Stimulated activated CD4-positive, alpha-beta T cell treated with anti-CD3 and anti-CD28 coated beads, Interleukin-15, amount 100 ng/mL, for 1 hour (primary cell): ENCODE measurements around the gene DERL2.
A peak's percentile ranks its signal among the peaks of the same experiment; 100 is the strongest.

Experiments
- DNase-seq, 2 donors: peaks; one replicate each; pipeline ENCODE4 v3.0.0-alpha.2; 2020; ENCODE audit warnings: low read depth in 1 of 2, low spot score in 1 of 2

Gene DERL2

DNA sequence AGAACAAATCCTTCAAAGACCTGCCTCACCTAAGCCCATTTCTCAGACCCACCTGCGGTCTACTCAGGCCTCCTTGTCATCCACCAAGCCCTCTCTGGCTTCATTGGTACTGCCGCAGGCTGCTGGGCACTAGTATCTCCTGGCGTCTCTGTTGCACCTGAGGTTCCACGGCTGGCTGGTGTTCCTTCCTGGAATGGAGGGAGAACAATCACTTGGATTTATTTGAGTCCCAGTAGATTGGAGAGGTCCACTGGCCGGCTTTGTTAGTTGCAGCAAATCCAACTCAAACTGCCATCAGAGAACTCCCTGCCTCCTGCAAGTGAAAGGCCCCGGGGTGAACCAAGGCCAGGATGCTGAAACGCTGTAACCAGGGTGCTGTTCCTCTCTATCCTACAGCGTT, 15.7 kb upstream of the DERL2 start:
- DNase-seq, result no peak

DNA sequence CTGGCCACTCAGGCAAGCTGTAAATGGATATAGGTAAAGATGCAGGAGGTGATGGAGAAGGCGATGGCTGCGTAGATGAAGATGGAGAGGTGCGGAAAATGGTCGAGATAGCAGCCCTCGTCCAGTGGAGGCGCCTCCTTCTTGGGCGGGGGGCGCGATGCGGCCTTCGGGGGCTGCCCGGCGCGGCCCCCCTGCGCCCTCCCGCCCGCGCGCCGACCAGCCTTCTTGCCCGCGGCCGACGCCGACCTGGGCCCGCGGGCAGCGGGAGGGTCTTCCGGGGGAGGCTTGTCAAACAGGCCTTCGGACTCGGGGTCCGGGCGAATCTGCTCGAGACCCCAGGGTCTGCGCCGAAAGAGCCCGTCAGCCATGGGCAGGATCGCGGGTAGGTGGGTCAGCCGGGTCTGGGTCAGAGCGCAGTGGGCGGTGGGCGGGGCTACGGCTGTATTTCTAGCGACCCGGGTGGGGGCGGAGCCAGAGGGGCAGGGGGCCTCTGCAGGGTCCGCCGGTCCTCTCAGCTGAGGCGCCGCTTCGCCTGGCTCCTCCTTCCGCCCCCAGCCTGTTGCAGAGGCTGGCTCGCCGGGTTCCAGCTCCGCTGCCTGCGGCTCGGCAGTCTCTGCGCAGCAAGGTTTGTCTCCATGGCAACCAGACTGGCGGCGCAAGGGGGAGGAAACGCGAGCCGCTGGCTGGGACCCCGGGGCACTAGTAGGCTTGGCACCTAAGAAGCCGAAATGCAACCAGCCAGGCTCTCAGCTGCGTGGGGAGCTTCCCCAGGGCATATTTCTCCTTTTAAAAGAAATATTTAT, 14.8 kb upstream of the DERL2 start:
- peak; percentile 44 to 47 for DNase-seq

DNA sequence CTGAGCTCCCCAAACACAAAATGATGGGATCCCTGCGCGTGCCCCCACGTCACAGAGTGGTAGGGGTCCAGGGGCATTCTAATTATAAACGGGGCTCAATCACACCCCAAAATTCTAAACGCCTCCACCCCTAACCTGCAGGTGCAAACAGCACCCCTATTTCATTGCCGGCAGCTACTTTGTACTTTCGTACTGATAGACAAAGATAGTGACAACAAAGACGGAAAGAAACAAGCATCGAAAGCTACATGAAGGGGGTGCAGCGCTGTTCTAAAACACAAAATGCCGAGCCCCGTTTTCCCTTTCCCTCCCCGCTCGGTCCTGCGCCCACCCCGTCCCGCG, 14.2 kb upstream of the DERL2 start:
- no peak for DNase-seq

DNA sequence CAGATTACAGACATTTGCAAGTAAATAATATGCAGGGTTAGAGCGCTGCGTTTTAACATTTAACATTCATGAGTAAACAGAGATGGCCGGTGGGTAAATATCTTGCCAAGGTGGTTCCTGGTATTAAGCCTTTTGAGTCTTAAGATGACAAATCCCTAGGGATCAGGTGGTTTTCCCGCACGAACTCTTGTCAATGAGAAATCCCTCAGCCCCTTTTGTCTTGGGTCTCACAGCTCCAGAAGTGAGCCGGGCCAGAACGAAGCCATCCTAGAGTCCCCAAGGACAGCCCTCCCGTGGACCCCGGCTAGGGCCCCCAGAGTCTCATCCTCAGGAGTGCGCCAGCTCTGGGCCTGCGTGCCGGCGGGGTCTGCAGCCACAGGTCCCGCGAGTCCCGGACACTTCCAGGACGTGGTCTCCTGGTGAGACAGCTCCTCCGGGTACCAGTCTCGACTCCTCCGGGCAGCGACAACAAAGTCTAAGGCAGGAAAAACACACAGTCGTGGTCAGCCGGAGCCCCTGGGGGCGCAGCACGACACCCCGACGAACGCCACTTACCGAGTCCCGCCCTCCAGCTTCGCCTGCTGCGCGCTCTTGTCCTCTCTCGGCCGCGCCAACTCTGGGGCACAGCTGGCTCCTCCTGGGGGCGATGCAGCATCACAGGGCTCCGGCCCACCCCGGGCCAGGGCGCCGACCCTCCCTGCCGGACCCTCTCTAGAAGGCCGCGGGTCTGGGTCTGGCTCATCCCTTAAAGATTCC, 13.7 kb upstream of the DERL2 start:
- DNase-seq, result no peak

DNA sequence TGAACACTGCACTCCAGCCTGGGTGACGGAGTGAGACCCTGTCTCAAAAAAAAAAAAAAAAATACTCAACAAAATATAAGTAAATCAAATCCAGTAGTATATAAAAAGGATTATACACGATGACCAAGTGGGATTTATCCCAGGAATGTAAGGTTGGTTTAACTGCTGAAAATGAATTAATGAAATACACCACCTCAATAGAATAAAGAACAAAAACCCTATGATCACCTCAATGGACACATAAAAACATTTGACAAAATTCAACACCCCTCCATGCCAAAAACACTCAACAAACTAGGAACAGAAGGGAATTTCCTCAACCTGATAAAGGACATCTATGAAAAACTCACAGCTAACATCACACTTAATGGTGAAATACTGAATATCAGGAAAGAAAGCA, 7.0 kb upstream of the DERL2 start:
- no peak for DNase-seq

DNA sequence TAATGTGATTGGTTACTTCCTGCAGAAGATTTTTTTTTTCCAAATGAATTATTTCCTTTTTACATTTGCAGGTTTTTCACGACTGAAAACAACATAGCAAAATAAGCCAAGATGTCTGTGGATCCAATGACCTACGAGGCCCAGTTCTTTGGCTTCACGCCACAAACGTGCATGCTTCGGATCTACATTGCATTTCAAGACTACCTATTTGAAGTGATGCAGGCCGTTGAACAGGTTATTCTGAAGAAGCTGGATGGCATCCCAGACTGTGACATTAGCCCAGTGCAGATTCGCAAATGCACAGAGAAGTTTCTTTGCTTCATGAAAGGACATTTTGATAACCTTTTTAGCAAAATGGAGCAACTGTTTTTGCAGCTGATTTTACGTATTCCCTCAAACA, 2.8 kb upstream of the DERL2 start:
- DNase-seq, result no peak

DNA sequence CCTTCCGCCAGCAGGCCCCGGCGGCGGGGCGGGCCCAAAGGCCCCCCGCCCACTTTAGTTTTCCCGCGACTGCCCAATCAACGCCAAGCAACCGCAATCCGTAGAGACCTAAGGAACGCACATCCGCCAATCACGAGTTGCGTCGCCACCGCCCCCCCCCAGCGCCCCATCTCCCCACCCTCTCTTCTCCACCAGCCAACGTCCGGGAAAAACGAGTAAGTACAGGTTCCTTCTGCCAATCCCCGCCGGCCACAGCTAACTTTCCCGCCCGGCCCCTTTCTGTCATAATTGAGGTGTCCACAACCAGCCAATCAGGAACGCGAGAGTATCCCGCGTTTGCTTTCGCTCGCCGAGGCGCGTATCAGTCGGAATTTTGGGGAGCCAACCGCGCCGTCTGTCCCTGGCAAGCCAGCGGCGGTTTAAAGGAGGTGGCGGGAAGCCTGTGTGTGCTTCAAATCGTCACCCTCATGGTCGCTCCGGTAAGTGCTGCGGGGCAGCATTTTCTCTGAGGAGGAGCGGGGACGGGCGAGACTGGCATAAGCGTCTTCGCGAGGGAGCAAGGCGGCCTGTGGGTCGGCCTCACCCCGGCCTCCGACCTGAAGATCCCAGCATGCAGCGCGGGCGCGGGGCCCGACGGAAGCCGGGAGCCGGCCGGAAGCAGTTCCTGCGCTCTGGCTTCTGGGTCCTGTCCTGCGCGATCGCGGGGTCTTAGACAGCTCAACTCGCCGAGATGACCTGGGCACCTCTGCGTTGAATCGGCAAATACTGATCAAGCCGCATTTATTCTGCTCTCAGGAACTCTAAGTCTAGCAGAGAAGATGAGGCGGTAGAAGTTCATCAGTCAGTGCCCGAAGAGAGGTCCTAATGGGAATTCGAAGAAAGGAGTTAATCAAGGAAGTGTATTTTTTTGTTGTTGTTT, 487 bp upstream of the DERL2 start, which contains the start of gene MIS12:
Gene MIS12, plus strand, starts transcription at position 361 of the 919 bp plus-strand sequence. CDS start 2,297 bp downstream, outside the sequence.
- DNase-seq, result peak; percentile 89 to 93

DNA sequence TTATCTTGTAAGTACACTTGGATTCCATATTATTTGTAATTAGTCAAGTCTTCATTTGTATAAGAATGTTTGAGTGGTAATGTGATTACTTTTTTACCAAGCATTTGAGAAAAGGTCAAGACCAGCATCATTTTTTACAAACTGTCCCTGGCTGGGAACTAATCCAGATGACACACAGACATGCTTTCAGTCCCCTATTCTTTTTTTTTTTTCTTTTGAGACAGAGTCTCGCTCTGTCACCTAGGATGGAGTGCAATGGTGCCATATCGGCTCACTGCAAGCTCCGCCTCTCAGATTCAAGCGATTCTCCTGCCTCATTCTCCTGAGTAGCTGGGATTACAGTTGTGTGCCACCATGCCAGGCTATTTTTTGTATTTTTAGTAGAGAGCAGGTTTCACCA, 4.5 kb downstream of the DERL2 start:
- DNase-seq, result no peak

DNA sequence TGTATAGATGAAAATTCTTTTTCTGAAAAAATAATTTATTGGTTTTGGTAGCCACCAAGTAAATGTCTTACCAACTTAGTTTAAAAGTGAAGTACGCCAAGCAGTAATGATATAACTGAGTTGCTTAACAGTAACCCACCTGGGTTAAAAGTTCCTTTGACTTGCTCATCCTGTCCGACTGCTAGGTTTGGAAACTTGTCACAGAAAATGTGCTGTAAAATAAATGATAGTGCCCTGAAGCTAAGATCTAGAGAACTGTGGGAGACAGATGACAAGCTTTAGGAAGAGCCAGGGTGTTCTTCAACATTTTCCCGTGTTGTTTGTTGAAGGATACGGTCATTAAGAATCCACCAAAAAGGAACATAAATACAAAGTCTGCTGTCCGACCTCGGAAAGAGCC, 5.0 kb downstream of the DERL2 start:
- DNase-seq, result no peak

DNA sequence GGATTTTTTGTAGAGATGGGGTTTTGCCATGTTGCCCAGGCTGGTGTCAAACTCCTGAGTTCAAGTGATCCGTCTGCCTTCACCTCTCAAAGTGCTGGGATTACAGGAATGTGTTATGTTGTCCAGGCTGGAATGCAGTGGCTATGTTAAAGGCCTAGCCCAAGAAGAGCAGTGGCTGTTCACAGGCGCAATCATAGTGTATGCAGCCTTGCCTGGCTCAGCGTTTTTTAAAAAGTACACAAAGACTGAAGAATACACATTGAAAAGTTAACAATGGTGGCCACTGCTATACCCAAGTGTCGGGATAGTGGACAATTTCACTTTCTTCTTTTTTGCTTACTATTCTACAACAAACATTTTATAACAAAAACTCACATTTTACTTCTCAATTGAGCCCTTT, 7.0 kb downstream of the DERL2 start:
- DNase-seq, result no peak

DNA sequence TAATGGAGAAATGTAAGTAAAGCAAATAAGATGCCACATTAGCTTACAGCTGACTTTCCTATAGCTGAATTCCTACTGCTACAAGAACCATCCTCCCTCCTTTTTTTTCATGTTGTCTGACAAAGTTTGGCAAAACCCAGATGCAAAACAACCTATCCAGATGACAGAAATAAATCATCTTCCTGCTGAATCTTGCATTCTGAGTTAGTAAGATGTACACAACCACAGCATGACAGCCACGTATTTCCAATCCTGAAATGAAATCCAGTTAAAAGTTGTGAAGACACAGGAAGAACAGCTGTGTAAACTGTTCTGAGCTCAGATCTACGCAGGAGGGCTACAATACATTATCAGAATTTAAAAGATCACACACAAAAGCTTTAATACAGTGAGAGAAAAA, 12.1 kb downstream of the DERL2 start:
- no peak for DNase-seq

DNA sequence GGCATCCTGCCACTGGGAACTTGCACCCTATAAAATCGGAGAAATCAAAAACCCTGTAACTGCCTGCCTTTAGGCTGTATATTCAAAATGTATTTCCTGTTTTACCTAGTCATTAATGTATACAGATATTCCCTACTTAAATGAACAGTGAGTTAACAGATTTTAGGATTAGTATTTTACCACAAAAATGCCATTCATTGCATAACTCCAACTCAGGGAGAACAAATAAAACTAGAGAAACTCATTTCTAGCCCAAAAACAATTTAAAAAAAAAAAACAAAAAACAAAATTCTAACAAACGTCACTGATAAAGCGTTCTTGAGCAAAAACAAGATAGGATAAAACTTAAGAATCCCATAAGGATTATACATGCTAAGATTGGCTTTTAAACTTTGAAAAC, 13.5 kb downstream of the DERL2 start:
- DNase-seq, result no peak

DNA sequence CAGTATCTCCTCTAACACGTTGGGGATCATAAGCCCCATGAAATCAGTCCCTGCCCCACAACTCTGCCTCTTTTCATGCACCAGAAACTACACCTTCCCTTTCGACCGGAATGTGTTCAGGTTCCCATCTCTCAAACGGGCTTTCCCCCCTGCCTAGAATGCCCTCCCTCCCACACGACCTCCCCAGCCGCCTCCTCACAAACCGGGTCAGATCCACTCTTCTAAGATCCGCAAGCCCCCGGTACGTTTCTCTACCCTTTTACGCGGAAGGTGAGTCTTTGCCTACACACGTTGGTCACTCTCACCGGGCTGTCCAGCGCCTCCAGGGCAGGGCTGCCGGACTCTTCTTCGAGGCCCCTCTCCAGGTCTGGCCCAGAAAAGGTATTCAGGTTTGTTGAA, 17.9 kb downstream of the DERL2 start:
- DNase-seq, result no peak

DNA sequence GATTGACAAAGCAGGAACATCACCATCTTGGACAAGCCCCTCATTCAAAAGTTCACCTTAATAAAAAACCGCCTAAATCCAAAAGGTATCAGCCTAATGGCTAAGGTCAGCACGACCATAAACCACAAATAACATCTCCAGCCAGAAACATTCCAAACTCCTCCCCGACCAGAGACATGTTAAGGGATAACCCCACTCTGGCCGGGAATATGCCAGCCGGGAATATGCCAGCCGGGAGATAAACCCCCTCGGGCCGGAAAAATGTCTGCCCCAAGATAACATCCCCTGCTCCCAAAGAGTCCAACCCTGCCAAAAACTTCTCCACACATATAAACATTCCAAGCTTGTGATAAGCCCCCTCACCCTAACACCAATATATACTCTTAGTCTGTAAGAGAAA, 18.6 kb downstream of the DERL2 start:
- DNase-seq, result no peak

DNA sequence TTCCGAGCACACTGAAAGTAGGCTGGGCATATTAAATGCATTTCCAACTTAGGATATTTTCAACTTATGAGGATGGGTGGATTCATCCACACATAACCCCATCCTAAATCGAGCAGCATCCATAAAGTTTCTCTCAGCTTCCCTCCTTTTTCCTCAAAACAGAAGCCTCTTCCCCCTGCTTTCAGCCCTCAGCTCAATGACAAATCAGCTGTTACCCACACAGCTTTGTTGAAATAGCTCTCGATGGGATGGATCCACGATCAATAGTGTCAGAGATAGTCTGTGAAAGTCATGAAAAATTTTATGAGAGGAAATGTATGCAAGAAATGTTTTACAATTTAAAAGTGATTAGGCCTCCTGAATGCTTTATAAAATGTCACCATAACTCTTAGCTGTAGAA, 19.7 kb downstream of the DERL2 start:
- DNase-seq, result no peak

DNA sequence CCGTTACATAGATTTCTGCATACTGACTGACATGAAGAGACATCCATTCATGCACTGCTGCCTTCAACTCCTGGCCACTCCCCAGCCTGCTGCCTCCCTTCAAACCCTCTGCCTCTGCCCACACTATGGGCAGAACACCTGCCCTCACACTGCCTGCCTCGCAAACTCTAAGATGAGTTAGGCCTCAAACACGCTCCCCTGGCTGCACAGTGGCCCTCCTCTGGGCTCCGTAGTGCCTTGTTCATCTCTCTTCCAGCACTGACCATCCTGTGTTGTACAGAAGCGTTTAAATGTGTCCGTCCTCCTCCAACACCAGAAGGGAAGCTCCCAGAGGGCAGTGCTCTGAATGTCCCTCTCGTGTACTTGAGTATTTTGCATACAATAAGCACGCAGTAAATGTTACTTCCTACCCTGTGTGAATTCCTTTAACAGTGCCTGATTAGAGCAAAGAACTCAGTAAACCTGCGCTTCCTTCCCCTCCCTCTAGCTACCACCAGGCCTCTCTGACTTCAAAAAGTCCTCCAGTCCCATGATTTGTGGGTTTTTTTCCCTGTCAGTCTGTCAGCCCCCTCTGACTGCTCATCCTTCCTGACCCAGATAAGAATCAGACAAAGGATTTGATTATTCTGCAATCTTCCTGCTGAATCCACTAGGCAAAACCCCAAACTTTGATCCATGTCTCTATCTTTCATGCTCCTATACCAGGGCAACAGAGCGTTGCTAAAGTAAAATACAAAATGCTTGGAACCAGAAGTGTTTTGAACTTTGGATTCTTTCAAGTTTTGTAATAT, 21.1 kb downstream of the DERL2 start:
- no peak for DNase-seq

DNA sequence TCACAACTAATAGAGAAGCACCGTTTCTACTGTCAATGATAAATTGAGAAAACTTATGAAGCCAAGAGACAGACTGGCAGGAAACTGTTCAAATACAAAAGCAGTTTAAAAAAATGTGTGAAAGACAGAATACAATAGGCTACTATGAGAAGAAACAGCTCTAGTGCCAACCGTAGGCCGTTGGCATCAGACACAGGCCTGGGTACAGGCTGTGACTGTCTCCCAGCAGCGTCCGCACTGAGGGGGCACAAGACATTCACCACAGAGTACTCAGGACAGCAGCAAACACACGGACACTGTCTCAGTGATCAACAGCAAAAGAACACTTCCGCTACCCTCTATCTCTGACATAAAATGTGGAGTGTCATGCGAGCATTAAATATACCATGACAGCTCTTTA, 39.2 kb downstream of the DERL2 start:
- DNase-seq, result no peak

DNA sequence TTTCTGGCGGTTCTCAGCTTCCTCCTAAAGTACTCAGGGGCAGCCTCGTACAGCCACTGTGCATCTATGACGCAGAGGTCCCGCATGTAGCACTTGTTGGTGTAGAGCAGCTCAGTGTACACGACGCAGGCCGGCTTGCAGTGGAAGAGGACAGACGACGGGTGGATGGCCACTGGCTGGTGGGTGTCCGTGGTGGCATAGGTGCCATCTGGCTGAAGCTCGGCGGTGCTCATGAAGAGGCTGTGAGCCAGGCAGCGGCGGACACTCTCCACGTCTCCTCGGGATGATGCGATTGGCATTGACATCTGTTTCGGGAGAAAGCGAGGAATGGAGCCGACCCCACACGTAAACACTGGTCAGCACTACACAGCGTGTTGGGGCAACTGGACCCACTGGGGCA, 41.8 kb downstream of the DERL2 start:
- DNase-seq, result no peak

DNA sequence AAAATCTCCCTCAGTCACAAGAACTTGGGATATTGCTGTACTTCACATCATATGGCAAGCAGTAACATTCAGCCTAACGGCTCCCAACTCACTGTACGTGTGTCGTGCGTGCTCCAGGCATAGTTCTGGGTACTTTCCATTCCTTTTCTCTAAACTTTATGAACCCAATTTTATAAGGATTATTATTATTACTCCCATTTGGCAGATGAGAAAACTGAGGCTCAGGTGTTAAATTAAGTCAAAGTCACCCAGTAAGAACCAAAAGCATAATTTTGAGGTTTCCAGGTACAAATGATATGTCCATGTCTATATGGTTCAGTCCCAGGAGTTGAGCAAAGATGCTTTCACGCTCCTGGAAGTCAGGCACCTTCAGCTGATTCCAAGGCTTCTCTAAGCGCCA, 42.2 kb downstream of the DERL2 start:
- DNase-seq, result no peak

DNA sequence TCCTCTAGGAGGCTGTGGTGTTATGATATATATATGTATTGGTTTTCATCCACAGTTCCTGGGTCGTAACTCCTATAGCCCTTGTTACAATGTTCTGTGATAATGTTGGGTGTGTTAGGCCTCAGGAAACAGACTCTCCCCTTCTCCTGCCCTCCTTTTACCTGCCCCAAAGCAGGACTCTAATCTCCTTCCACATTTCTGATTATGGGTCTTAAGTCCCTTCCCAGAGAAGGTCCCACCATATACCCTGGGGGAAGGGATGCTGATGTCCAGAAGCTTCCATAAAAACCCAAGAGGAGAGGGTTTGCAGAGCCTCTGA, 46.6 kb downstream of the DERL2 start:
- DNase-seq, result no peak
